ENCODE data around the gene SELENOM. TPM values are rescaled to one million over a fixed set of nuclear protein-coding genes. Genes with fewer than 3 reads are reported as not detected.
A peak's percentile ranks its signal among the peaks of the same experiment; 100 is the strongest.

SELENOM gene
- total RNA-seq, 1 experiment from 2014 or later, result 16.3 TPM

DNA sequence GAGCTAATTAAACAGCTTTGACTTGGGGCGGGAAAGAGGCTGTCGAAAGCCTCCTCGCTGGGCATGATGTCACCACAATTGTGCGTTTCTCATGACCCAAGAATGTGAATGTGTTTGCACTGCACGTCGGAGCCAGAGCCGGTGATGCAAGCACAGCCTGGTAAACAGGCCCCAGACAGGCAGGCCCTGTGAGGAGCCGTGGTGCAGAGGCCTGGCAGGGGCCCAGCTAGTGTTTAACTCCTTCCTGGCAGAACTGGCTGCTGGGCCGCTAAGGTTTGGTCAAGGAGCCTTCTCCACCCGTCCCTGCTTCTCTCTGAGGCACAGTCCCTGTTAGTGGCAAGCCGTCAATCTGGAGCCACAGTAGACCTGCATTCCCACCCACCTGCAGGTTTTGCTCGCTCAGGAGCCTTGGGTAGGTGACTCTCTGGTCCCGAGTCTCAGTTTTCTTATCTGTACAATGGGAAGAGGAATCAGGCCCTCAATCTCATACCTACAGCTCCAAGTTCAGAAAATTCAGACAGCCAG is 51.7 kb downstream of the SELENOM start:
- ATAC-seq (peak; percentile 59), DNase-seq (ENCODE audit: low spot score) (peak; percentile 27)
- H3K4me1 Mint-ChIP-seq, result 0 out of 2 replicates have a peak, but pooled peaks cover 4% of the 10 kb centered on the region
- ChIA-PET POLR2A (no interaction called here), CTCF (interaction anchor here (0.7 to 0.8 kb wide), 2 partner anchors 86 to 150 kb away, joined by 3 read pairs; no protein-coding TSS in a partner anchor)
- H3K27me3 Mint-ChIP-seq (ENCODE audit: low read depth), result peaks cover under 1% of the 10 kb centered on the region; the same call in 1 of the 2 replicates
- no peak for TF ChIP-seq RELA (CRISPR knock-in tag; IDR thresholded peaks at IDR 0.05; ENCODE audit: borderline replicate concordance)
- TF ChIP-seq, protein P1, sequence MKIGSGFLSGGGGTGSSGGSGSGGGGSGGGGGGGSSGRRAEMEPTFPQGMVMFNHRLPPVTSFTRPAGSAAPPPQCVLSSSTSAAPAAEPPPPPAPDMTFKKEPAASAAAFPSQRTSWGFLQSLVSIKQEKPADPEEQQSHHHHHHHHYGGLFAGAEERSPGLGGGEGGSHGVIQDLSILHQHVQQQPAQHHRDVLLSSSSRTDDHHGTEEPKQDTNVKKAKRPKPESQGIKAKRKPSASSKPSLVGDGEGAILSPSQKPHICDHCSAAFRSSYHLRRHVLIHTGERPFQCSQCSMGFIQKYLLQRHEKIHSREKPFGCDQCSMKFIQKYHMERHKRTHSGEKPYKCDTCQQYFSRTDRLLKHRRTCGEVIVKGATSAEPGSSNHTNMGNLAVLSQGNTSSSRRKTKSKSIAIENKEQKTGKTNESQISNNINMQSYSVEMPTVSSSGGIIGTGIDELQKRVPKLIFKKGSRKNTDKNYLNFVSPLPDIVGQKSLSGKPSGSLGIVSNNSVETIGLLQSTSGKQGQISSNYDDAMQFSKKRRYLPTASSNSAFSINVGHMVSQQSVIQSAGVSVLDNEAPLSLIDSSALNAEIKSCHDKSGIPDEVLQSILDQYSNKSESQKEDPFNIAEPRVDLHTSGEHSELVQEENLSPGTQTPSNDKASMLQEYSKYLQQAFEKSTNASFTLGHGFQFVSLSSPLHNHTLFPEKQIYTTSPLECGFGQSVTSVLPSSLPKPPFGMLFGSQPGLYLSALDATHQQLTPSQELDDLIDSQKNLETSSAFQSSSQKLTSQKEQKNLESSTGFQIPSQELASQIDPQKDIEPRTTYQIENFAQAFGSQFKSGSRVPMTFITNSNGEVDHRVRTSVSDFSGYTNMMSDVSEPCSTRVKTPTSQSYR (CRISPR knock-in tag; IDR thresholded peaks at IDR 0.05), result no peak
- TF ChIP-seq ZBTB21 (CRISPR knock-in tag; IDR thresholded peaks at IDR 0.05; ENCODE audit: borderline replicate concordance), result peak; percentile 80; the same call in 1 of the 2 replicates
- peak; percentile 68; the same call in 1 of the 2 replicates for TF ChIP-seq GTF2I (CRISPR knock-in tag; conservative IDR thresholded peaks at IDR 0.05)
- peak; percentile 98 for TF ChIP-seq GABPB1 (CRISPR knock-in tag; IDR thresholded peaks at IDR 0.05)
- TF ChIP-seq, protein P2, sequence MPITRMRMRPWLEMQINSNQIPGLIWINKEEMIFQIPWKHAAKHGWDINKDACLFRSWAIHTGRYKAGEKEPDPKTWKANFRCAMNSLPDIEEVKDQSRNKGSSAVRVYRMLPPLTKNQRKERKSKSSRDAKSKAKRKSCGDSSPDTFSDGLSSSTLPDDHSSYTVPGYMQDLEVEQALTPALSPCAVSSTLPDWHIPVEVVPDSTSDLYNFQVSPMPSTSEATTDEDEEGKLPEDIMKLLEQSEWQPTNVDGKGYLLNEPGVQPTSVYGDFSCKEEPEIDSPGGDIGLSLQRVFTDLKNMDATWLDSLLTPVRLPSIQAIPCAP (CRISPR knock-in tag; IDR thresholded peaks at IDR 0.05), result no peak
- H3K36me3 Mint-ChIP-seq, result no peaks in the 10 kb centered on the region
- H3K4me3 Mint-ChIP-seq, result no peak overlapping the region
- H3K9me3 Mint-ChIP-seq, result no peaks in the 10 kb centered on the region
- no peak overlapping the region for H3K27ac Mint-ChIP-seq

DNA sequence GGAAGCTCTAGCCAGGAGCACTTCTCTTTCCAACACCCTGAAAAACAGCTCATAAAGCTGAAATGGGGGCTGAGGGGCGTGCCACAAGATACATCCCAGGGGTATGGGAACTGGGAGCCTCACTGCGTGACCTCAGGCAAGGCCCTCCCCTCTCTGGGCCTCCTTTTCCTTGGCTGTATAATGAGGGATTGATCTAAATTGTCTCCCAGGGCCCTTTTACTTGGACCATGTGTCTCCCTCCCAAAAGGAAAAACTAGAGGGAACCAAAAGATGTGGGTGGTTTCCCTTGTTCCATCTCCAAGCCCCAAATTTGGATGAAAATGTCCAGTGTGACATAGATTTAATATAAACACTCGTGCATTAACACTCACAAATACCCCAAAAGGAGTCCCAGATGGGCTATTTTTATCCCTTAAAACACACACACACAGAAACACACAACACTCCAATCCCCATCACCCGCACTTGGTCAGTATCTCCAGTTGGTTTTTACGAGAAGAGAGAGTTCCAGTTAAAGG is 52.2 kb downstream of the SELENOM start:
- CTCF ChIA-PET, result interaction anchor here (0.7 to 0.8 kb wide), 4 partner anchors 86 to 257 kb away, joined by 3 read pairs; no protein-coding TSS in a partner anchor
- Mint-ChIP-seq H3K27me3 (ENCODE audit: low read depth) (peaks cover 3% of the 10 kb centered on the region; the same call in 1 of the 2 replicates), H3K27ac (no peak overlapping the region)

More for the DNA sequence above, 52.2 kb downstream of the SELENOM start:
- Mint-ChIP-seq H3K9me3 (no peaks in the 10 kb centered on the region), H3K36me3 (no peaks in the 10 kb centered on the region), H3K4me1 (0 out of 2 replicates have a peak, but pooled peaks cover 4% of the 10 kb centered on the region), H3K4me3 (no peak overlapping the region)
- ATAC-seq, result no peak
- DNase-seq (ENCODE audit: low spot score), result no peak
- POLR2A ChIA-PET, result interaction anchor here (0.7 kb wide), 1 partner anchor 36 kb away, joined by 7 read pairs; no protein-coding TSS in a partner anchor
- TF ChIP-seq IRF2 (CRISPR knock-in tag; IDR thresholded peaks at IDR 0.05; ENCODE audit: borderline replicate concordance, low read depth), result no peak
- TF ChIP-seq TCF7 (CRISPR knock-in tag; IDR thresholded peaks at IDR 0.05; ENCODE audit: low read depth), result no peak
- no peak for TF ChIP-seq TEAD1 (CRISPR knock-in tag; IDR thresholded peaks at IDR 0.05)

Other genes with a start within 250 kb of the SELENOM start
- gene MORC2, start 138.8 kb downstream of the SELENOM start, total RNA-seq (2021), result 49.6 to 62.3 TPM (median 54.3 TPM) in 3 replicates
- 94.8 to 105 TPM (median 96.2 TPM) in 3 replicates for gene TUG1, start 138.3 kb downstream of the SELENOM start, total RNA-seq (2021)
- gene SMTN, start 26.2 kb downstream of the SELENOM start, total RNA-seq (2021), result 28.1 to 34.5 TPM (median 32.8 TPM) in 3 replicates
- gene INPP5J, start 15.4 kb upstream of the SELENOM start, total RNA-seq (2021), result 6.2 to 9.0 TPM (median 7.7 TPM) in 3 replicates
- 14.7 to 18.3 TPM (median 15.1 TPM) in 3 replicates for gene PLA2G3, start 32.9 kb upstream of the SELENOM start, total RNA-seq (2021)
- gene RNF185, start 52.6 kb upstream of the SELENOM start, total RNA-seq (2021), result 18.0 to 19.8 TPM (median 18.0 TPM) in 3 replicates
- 33.1 to 42.8 TPM (median 33.6 TPM) in 3 replicates for gene LIMK2, start 104.7 kb upstream of the SELENOM start, total RNA-seq (2021)
- gene PIK3IP1, start 184.9 kb upstream of the SELENOM start, total RNA-seq (2021), result 1.6 to 2.1 TPM (median 2.0 TPM) in 3 replicates
- 60.5 to 72.7 TPM (median 72.6 TPM) in 3 replicates for gene PATZ1, start 238.8 kb upstream of the SELENOM start, total RNA-seq (2021)